Esophagus mucosa (tissue), 1 donor: Measurements from ENCODE around the gene MTA1. TPM values are rescaled to one million over a fixed set of nuclear protein-coding genes. Genes with fewer than 3 reads are reported as not detected.

Experiments used
- ATAC-seq: fragments of 200-7000 bp; cut with Tn5 transposase; one replicate; pipeline ENCODE4 v1.9.1; 2020
- total RNA-seq: library from RNA; stranded (reverse); gene quantifications from one replicate; pipeline ENCODE4 v1.2.4, GENCODE V29; 2023
- donor health status: DM: yes; HTN: yes; CAD: no.

The MTA1 gene
- total RNA-seq, 1 donor from 2014 or later: 30.9 TPM

DNA sequence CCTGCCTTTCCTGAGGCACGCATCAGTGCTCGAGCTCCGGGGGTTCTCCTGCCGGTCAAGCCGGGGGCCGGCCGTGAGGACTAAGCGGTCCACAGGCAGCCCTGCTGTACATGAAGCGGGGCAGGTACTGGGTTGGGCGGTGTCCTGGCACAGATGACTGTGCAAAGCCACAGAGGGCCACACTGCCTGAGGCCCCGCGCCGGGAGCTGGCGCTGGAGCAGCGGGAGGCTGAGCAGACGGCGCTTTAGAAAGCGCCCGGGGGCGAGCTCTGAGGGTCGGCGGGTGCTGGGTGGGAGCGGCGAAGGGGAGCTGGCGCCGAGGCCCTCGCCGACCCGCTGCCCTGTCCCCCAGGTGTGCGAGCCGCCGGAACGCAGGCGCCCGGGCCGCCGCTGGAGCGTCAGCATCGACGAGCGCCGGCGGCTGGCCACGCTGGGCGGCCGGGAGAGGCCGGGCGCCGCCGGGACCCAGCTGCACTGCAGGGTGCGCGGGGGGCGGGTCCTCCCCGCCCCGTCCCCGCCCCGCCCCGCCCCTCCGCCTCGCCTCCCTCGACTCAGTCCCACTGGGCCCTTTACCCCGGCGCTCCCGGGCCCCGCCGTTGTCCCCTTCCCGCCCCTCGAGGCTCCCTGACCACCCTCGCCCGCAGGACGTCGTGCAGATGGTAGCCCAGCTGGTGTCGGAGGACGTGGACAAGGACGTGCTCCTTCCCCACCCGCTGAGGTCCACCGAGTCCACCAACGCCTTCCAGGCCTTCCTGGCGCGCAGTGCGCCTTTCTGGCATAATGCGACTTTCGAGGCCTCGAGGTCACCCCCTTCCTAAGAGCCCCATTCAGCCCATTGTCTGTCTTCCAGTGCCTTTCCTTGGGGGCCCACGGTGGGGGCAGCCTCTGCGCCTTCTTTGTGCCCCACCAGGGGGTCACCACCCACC is 8.3 kb upstream of the MTA1 start:
- peak; percentile 69 for ATAC-seq

DNA sequence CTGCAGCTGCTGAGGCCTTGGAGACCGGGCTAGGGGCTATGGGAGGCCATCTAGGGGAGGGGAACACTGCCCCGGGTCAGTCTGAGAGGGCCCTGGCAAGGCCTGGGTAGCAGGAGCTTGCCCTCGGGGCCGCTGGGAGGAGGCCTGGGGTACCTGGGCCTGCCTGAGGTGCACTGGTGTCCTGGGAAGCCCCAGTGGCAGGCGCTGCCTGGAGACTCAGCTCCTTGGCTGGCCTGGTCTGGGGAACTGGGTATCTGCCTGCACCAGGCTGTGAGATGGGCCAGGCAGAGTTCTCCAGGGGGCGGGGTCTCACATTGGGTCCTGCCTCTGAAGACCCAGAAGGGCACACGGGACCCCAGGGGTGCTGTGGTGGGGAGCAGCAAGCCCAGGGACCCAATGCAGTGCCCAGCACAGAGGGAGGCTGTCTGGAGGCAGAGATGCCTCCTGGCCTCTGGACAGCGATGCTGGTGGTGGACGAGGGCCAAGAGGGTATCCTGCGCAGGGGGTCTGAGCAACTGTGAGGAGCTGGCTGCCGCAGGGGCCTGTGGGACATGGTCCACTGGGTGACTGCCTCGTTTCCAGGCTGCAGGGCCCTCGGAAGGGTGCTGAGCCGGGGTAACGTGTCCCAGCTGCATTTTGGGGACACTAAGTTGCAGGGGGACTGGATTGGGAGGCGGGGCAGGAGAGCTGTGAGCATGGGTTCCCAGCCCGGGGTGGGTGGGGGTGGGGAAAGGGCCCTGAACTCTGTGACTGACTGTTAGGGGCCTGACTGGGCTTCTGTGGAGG is 7.4 kb upstream of the MTA1 start:
- no peak for ATAC-seq

DNA sequence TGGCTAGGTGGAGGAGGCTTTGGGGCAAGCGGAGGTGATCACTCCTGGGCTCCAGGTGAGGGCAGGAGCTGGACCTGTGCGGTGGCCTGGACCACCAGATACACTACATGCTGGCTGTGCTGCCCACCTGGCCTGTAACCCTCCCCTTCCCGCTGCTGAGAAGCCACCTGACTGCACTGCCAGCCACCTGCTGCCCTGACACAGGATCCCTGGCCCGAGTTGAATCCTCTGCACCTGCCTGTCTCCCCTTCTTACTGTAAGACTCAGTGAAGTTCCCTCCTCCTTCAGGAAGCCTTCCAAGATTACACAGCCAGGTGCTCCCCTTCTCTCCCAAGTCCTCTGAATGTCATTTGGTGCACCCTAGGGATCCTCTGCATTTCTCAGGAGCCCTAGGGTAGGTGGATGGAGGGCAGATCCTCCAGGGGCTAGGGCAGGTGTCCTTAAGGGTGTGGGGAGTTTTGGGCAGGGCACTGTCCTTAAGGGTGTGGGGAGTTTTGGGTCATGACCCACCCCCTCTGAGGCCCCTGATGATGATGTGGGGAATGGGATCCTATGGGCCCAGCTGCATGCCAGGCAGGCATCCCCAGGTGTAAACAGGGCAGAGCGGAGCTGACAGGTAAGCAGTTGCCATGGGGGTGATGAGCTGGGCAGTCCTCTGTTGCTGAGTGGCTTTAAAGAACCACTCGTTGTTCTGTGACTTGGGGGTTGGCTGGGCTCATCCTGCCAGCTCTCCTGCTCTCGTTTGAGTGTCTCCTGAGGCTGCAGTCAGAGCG is 6.7 kb upstream of the MTA1 start:
- no peak for ATAC-seq

DNA sequence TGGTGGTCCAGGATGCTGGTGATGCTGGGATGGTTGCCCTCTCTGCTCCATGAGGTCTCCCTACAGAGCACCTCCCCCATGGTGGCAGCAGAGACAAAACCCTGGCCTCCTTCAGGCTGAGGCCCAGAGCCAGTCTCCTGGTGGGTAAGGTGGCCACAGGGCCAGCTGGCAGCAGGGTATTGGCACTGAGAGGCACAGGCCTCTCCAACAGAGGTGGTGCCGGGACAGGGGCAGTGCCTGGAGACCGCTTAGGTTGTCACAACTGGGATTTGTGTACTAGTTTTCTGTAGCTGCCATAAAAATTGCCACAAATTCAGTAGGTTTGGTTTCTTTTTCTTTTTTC is 6.1 kb upstream of the MTA1 start:
- ATAC-seq: no peak

DNA sequence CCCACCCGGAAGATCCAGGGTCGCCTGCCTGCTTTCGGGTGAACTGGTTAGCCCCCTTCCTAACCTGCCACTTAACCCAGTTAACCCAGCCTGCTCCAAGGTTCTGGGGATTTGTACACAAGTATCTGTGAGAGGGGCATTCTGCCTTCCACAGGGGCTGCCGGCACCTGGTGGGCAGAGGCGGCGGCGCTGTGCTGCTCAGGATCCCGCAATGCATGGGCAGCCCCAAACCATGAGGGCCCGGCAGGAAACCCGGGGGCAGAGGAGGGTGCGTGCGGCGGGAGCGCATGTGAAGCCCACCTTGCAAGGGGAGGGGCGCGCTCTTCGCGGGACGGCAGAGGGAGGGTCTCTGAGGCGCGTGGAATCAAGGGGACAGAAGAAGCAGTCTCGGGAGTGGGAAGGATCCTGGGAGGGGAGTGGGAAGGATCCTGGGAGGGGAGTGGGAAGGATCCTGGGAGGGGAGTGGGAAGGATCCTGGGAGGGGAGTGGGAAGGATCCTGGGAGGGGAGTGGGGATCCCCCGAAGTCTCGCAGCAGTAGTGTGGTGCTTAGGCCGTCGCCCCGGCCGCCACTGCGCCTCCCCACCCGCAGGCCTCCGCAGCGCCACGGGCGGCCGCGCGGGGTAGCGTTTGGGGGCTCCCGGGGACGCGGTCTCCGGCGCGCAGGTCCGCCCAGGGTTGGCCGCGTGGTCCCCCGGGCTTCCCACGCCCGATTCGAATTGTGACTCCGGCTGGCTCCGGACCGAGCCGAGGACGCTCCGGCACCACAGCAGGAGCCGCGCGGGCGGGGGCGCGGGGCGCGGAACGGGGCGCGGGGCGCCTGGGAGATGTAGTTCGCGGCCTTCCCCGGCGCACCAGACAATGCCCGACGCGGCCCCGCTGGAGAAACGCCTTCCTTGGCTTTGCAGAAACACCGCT is 4.9 kb upstream of the MTA1 start:
- ATAC-seq: peak; percentile 51

DNA sequence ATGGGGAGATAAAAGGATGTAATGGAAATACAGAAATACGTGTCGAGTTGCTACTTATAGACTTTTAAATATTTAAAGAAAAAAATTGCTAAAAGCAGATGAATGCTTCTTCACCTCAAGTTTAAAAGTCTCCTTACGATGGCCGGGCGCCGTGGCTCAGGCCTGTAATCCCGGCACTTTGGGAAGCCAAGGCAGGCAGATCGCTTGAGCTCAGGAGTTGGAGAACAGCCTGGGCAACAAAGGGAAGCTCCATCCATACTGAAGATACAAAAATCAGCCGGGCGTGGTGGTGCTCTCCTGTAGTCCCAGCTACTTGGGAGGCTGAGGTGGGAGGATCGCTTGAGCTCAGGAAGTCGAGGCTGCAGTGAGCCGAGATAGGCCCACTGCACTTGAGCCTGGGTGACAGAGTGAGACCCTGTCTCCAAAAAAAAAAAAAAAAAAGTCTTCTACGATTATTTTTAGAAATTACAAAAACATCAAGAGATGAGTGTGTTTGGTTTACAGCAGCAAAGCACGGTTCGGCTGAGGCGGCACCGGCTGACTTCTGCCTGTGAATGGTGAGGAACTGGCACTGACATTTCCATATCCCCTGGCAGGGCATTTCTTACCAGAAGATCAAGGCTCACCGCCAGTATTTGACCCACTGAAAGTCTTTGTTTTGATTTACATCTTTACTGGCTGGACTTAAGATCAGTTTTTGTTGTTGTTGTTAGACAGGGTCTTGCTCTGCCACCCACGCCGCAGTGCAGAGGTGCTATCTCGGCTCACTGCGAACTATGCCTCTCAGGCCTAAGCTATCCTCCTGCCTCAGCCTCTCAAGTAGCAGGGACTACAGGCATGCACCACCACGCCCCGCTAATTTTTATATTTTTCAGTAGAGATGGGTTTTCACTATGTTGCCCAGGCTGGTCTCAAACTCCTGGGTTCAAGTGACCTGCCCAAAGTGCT is 3.9 kb upstream of the MTA1 start:
- no peak for ATAC-seq

DNA sequence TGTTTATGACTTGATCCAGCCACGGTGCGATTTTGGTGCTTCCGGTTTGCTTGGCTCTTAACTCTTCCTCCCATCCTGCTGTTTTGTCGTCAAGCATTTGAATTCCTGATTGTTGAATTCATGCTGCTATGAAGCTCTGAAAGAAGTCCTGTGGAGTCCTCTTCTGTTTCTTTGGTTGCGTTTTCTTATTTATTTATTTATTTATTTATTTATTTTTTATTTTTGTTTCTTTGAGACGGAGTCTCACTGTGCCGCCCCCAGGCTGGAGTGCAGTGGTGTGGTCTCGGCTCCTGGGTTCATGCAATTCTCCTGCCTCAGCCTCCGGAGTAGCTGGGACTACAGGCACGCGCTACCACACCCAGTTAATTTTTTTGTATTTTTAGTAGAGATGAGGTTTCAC is 3.0 kb upstream of the MTA1 start:
- no peak for ATAC-seq

DNA sequence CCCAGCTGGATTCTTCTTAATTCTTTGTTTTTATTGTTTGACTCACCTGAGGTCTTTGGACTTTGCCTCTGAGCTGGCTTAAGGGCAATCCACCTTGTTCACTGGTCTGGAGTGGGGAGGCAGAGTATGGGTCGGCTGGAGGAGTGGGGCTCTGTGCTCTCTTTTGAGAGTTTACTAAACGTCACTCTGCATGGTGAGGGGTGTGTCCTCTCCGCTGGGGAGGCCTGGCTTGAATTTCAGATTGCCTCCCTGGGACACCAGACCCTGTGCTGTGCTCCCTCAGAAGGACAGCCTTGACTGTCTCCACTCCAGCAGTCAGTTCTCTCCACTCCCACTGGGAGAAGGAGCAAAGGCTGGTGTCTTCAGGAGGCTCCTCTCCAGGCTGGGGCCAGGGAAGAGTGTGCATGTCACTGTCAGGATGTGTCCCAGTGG is 1.9 kb upstream of the MTA1 start:
- ATAC-seq: no peak

DNA sequence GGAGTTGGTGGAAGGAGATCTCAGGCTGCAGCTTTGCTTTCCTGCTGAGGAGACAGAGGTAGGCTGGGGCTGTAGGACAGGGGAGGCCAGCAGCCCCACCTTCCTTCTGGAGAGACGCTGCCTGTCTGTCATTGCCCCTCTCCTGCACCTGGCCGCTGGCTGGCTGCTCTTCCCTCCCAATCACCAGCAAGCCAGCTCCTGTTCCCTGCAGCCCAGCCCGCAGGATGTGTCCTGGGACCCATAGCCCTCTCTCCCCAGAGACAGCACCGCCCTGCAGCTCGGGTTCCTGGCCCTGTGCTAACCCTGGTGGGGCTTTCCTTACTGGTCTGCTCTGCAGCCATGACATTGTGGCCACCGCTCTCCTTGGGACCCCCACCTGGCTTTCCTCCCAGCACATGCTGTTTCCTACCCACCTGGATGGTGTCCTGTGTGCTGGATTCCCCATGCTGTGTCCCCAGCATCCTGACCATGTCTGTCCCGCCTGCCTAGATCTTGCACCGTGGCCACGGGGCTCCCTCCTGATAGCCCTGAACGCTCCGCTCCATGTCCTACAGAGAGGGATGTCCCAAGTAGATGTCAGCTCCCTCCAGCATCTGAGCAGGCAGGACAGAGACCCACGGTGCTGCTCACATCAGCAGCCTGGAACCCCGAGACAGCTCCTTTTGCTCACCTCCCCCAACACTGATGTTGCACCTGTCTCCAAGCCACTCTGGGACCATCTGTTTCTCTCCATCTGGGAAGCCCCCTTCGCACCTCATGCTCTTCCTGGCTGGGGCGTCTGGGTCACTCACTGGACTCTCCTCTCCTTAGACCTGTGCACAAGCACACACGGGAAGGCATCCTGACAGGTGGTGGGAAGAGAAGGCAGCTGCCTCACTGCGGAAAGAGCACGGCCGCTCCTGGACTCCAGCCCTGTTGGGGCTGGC is 1.1 kb upstream of the MTA1 start:
- no peak for ATAC-seq

DNA sequence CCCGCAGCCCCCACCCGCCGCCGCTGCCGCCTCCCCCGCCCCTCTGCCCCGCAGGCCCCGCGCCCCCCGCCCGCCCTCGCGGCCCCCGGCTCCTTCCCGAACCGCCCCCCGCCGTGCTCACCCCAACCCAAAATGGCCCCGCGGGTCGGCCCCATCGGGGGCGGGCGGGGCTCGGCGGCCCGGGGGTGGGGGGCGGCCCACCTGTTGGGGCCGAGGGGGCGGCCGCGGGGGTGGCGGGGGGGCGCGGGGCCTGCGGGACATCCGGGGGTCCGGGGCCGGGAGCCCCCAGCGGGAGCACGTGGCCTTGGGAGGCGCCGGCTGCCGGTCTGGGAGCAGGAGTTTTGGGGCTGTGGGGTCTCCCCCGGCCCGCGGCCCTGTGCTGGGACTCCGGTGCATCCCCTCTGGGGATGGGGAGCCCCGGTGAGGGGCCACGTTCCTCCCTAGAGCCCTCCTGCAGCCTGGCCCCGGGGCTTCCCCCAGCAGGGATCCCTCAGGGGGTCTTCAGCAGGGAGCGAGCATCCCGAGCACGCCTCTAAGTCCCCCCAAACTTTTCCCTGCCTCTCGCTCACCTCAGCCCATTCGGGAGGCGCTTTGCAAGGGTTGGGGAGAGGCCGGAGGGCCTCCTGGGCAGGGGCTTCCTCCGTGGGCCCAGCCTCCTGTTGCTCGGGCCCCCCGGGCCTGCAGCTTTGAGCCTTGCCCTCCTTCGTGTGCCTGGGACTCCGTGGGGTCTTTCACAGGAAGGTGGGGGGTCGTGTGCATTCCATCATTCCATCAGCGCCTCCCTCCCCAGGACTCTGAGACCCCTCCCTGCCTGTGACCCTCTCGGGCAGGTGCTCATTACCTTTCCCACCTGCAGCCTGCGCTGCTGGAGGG is 710 bp downstream of the MTA1 start:
- peak; percentile 4 for ATAC-seq

DNA sequence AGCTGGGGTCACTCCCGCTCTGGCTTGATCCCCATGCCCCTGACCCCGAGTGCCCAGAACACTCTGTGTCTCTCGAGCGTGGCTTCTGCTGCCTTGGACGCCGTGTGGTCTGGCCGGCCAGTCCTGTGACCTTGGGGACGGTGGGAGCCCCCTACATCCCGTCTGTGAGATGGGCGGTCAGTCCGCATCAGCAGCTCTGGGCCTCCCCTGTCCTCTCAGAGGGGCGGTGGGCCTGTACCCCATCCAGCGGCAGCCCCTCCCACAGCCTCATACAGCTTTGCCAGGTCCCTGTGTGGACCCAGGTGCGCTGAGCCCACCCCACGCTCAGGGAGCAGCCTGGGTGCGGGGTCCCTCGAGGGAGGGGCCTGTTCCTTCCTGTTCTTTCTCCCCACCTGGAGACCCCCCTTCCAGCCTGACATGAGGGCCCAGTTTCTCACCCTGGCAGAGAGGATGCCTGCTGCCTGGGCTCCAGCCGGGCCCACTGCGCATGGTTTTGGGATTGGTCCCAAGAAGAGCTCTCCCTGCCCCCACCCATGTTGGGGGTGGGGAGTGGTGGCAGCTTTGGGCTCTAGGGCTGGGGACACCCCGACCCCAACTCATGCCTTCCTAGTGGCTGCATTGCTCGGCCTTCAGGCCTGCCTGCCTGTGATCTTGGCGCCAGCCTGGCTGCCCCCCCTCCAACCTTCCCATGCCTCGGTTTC is 1.5 kb downstream of the MTA1 start:
- no peak for ATAC-seq

DNA sequence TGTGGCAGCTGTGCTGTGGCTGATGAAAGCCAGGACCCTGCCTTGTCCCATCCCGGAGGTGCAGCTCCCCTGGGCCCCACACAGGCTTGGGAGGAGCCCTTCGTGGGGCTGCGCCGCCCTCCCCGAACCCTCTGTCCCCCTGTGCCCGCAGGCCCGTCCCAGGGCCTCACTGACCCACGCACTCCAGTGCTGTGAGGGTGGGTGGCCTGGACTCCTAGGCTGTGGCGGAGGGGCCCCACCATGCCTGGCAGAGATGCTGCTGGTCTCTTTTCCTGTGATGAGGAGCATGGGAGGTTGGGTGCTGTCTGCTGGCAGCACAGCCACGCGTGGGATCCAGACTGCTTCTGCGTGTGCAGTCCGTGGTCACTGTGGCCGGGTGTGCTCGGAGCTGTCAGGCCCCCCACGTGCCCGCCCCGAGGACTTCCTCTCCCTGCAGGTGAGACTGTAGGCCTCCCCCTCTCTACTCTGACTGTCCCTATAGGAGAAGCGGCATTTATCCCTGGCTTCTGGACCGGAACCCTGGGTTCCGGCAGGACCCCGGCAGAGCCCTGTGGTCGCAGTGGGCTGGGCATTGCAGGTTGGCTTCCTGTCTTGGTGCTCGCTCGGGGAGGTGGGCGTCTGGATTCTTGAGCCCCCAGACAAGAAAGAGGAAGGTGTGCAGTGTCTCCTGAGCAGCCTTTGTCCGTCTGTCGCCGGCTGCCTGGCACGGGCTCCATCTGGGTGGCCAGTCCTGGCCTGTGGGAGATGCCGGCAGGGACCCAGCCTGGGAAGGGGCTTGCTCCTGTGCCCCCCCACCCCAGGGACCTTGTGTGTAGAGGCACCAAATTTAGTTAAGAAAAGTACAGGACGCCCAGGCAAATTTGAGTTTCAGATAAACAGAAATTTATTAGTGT is 2.3 kb downstream of the MTA1 start:
- ATAC-seq: no peak

DNA sequence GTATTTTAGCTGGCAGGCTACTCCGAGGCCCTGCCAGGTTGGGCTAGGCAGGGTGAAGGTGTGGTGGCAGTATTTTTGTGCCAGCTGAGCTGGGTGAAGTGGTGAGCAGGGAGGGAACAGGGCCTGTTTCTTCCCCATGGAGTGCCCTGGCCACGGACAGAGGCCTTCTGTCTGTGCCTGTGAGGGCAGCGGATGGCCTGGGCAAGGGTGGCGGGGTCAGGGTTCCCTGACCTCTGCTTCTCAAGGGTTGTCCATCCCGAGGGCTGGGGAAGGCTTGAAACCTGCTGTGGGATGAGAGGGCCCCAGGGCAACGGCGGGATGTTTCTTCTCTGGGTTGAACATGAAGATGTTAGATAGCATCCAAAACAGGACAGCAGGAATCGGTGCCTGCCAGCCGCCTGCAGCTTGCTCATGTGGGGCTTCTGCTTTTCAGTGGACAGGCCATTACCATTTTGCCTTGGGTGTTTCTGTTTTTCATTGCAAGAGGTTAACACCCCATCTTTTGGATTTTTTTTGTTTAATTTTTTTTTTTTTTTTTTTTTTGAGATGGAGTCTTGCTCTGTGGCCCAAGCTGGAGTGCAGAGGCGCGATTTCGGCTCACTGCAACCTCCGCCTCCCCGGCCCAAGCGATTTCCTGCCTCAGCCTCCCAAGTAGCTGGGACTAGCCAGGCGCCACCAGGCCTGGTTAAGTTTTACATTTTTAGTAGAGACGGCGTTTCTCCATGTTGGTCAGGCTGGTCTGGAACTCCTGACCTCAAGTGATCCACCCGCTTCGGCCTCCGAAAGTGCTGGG is 3.3 kb downstream of the MTA1 start:
- ATAC-seq: no peak

DNA sequence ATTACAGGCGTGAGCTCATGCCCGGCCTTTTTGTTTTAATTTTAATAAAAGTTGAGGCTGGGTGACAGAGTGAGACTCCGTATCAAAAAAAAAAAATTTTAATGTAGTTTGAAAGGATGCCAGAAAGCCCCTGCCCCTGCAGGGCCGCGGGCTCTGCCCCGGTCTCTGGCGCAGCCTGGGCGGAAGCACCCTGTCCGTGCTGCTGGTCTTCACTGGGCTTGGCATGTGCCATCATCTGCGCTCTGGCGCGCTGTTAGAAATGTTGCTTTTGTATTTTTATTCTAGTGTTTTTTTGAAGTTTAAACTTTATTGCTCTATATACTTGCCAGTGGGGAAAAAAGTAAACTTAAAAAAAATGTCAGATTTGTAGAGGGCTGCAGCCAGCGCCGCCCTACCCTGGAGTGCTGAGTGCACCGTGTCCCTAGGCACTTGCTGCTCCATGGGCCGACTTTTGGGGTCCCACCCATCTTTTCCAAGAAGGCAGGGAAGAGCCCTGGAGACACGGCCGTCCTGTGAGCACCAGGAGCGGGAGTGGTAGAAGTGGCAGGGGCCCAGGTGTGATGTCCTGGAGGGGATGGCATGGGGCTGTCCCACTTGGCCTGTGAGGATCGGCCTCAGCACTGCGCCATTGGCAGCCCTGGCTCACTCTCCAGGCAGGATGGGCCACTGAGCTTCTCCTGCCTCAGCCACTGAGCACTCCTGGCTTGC is 4.0 kb downstream of the MTA1 start:
- ATAC-seq: no peak

DNA sequence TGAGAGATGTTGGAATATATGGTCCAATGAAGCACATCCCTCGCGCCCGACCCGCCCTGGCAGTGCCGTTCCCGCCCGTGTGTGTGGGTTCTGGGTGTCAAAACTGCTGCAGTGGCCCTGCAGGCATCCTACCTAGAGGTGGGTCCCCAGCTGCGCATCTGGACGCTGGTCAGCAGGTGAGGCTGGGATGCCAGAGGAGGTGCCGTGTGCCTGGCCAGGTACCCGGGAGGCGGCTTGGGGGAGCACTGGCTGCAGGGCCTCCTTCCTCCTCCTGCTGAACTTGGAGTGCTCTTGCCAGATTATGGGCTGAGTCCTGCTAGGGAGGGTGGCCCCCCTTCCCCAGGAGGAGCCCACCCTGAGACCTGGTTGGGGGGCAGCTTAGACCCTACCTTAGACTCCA is 5.2 kb downstream of the MTA1 start:
- ATAC-seq: no peak
